Activated B cell treated with CpG ODN at 0.5 μM for 24 hours (primary cell): Measurements from ENCODE around the gene SPAG6. TPM values are rescaled to one million over a fixed set of nuclear protein-coding genes. Genes with fewer than 3 reads are reported as not detected.

Source experiments
- ATAC-seq: fragments of 200-7000 bp; cut with Tn5 transposase; one replicate; pipeline ENCODE4 v1.10.0; 2021; ENCODE audit warnings: low read depth, mild to moderate bottlenecking, moderate library complexity
- CTCF ChIA-PET: fragments of 350-600 bp; sonication (Branson Sonifier 250); formaldehyde crosslinking; loops from one replicate; lab custom pipeline; 2021; ENCODE audit warnings: antibody characterized with exemption; lab: Charles Lee
- POLR2A ChIA-PET: fragments of 350-600 bp; sonication (Branson Sonifier 250); formaldehyde crosslinking; loops from one replicate; lab custom pipeline; 2021; ENCODE audit warnings: antibody characterized with exemption; lab: Charles Lee
- DNase-seq: peaks from one replicate; pipeline ENCODE4 v3.0.0; 2022
- H3K27ac Mint-ChIP-seq: one replicate; pipeline ENCODE4 v1.8.0; 2020; ENCODE audit warnings: mixed read lengths
- H3K27me3 Mint-ChIP-seq: one replicate; pipeline ENCODE4 v1.8.0; 2021; ENCODE audit warnings: mixed read lengths
- H3K36me3 Mint-ChIP-seq: one replicate; pipeline ENCODE4 v1.8.0; 2021; ENCODE audit warnings: low read depth, mixed read lengths
- H3K4me1 Mint-ChIP-seq: one replicate; pipeline ENCODE4 v1.8.0; 2021; ENCODE audit warnings: mixed read lengths
- H3K4me3 Mint-ChIP-seq: one replicate; pipeline ENCODE4 v1.8.0; 2020; ENCODE audit warnings: mild to moderate bottlenecking, mixed read lengths
- H3K9me3 Mint-ChIP-seq: one replicate; pipeline ENCODE4 v1.8.0; 2020; ENCODE audit warnings: mixed read lengths
- CTCF ChIP-seq: fragments of 200-600 bp; IDR thresholded peaks from one replicate; pipeline ENCODE4 v1.8.0; 2022; ENCODE audit warnings: antibody characterized with exemption, mild to moderate bottlenecking
- intact Hi-C: fragments of 100-400 bp; cut with micrococcal nuclease; formaldehyde crosslinking; loops from one replicate; pipeline ENCODE4 v1.15.1; 2024
- total RNA-seq: library from RNA; stranded (reverse); gene quantifications from 2 replicates; pipeline ENCODE4 v1.2.3, GENCODE V29; 2022

Gene SPAG6
- total RNA-seq, 1 donor from 2014 or later, result 0.62 TPM

GRCh38 chr10:22324893-22325271 lies 20.4 kb upstream of the SPAG6 start:
- ChIA-PET POLR2A (interaction anchor here (0.6 to 4.7 kb wide), 8 partner anchors 9 to 663 kb away, joined by 3 to 38 read pairs (median 5); partner anchors contain the start of gene COMMD3), CTCF (no interaction called here)
- intact Hi-C loops, result loop anchor here (1.0 to 5.0 kb wide), 3 partner anchors 8 to 1117 kb away; no protein-coding TSS in a partner anchor
- ATAC-seq (no peak), DNase-seq (no peak)
- H3K27ac Mint-ChIP-seq, result peak overlapping the region; percentile 89
- peaks cover 21% of the 10 kb centered on the region for H3K36me3 Mint-ChIP-seq
- peaks cover 44% of the 10 kb centered on the region for H3K4me1 Mint-ChIP-seq
- H3K27me3 Mint-ChIP-seq, result no peaks in the 10 kb centered on the region
- peak overlapping the region; percentile 90 for H3K4me3 Mint-ChIP-seq
- no peak for TF ChIP-seq CTCF
- no peaks in the 10 kb centered on the region for H3K9me3 Mint-ChIP-seq

GRCh38 chr10:22325272-22326144 lies 19.8 kb upstream of the SPAG6 start:
- DNase-seq, result peak; percentile 67
- no peaks in the 10 kb centered on the region for H3K9me3 Mint-ChIP-seq
- intact Hi-C loops, result loop anchor here (1.0 to 5.0 kb wide), 2 partner anchors 8 to 1117 kb away; no protein-coding TSS in a partner anchor
- peaks cover 21% of the 10 kb centered on the region for H3K36me3 Mint-ChIP-seq
- peak overlapping the region; percentile 89 for H3K27ac Mint-ChIP-seq
- ATAC-seq, result peak; percentile 33
- ChIA-PET CTCF (no interaction called here), POLR2A (interaction anchor here (0.6 to 4.7 kb wide), 14 partner anchors 9 to 805 kb away, joined by 3 to 38 read pairs (median 4); partner anchors contain the start of genes COMMD3 and SKIDA1)
- no peaks in the 10 kb centered on the region for H3K27me3 Mint-ChIP-seq
- H3K4me1 Mint-ChIP-seq, result peaks cover 41% of the 10 kb centered on the region
- TF ChIP-seq CTCF, result no peak
- peak overlapping the region; percentile 90 for H3K4me3 Mint-ChIP-seq

- no peak for DNase-seq
- peak overlapping the region; percentile 84 for H3K4me3 Mint-ChIP-seq
- no peaks in the 10 kb centered on the region for H3K27me3 Mint-ChIP-seq
- intact Hi-C loops, result loop anchor here (5.0 kb wide), 1 partner anchor 1116 kb away; no protein-coding TSS in a partner anchor
- H3K9me3 Mint-ChIP-seq, result no peaks in the 10 kb centered on the region
- ChIA-PET CTCF (interaction anchor here (1.7 kb wide), 1 partner anchor 10 kb away, joined by 4 read pairs; no protein-coding TSS in a partner anchor), POLR2A (interaction anchor here (0.9 to 4.7 kb wide), 8 partner anchors 10 to 806 kb away, joined by 3 to 38 read pairs (median 4); partner anchors contain the start of genes COMMD3 and SKIDA1)
- peaks cover 21% of the 10 kb centered on the region for H3K36me3 Mint-ChIP-seq
- H3K27ac Mint-ChIP-seq, result peak overlapping the region; percentile 81
- no peak for ATAC-seq
- peaks cover 41% of the 10 kb centered on the region for H3K4me1 Mint-ChIP-seq
- TF ChIP-seq CTCF, result no peak
Observed at GRCh38 chr10:22326145-22326702, 19.1 kb upstream of the SPAG6 start.

GRCh38 chr10:22329150-22329549 lies 16.1 kb upstream of the SPAG6 start:
- H3K4me3 Mint-ChIP-seq, result no peak overlapping the region
- H3K36me3 Mint-ChIP-seq, result peaks cover 21% of the 10 kb centered on the region
- DNase-seq, result no peak
- peaks cover 35% of the 10 kb centered on the region for H3K4me1 Mint-ChIP-seq
- ChIA-PET POLR2A (no interaction called here), CTCF (no interaction called here)
- H3K9me3 Mint-ChIP-seq, result peaks cover 3% of the 10 kb centered on the region
- no peak overlapping the region for H3K27ac Mint-ChIP-seq
- no peaks in the 10 kb centered on the region for H3K27me3 Mint-ChIP-seq
- intact Hi-C loops, result loop anchor here (5.0 kb wide), 1 partner anchor 1113 kb away; no protein-coding TSS in a partner anchor
- ATAC-seq, result no peak
- no peak for TF ChIP-seq CTCF
